Measurements from ENCODE around the gene ATP8A2. TPM values are rescaled to one million over a fixed set of nuclear protein-coding genes. Genes with fewer than 3 reads are reported as not detected.

ATP8A2 gene
- total RNA-seq, 3 donors from 2014 or later (not counting 1 experiment from before 2014, with no cell fraction given): 0.43 to 0.68 (median 0.59) TPM

- Histone ChIP-seq H3K4me3 (ENCODE audit: low read length) (no peak overlapping the region), H3K9me3 (ENCODE audit: control insufficient read depth, insufficient read depth, low read length) (no peaks in the 10 kb centered on the region), H3K4me1 (ENCODE audit: control insufficient read depth, insufficient read depth, low read length) (peaks cover 8% of the 10 kb centered on the region), H3K36me3 (ENCODE audit: control insufficient read depth, insufficient read depth, low read length) (no peaks in the 10 kb centered on the region), H3K27me3 (ENCODE audit: control insufficient read depth, insufficient read depth, low read length) (no peaks in the 10 kb centered on the region), H3K27ac (ENCODE audit: low read length) (no peak overlapping the region)
- Mint-ChIP-seq H3K27ac (no peak overlapping the region), H3K4me1 (peaks cover 0 to 13% of the 10 kb centered on the region in 2 donors), H3K27me3 (ENCODE audit: low read depth in 2 of 2) (peaks cover 0 to 2% of the 10 kb centered on the region in 2 donors), H3K4me3 (no peak overlapping the region), H3K36me3 (no peaks in the 10 kb centered on the region), H3K9me3 (no peaks in the 10 kb centered on the region)
- DNase-seq: no peak
- no peak for ATAC-seq
- 83% methylated on average over 9 of the region's 10 CpGs for WGBS (ENCODE audit: insufficient coverage)
- intact Hi-C loops (cut with micrococcal nuclease): no loop called here
- TF ChIP-seq CTCF (IDR thresholded peaks at IDR 0.05): no peak
These were observed 643.7 kb downstream of the ATP8A2 start for GRCh38 chr13:26015271-26016125.

- WGBS (ENCODE audit: insufficient coverage): 79% methylated on average over 6 of the region's 6 CpGs
- peaks cover 0 to 13% of the 10 kb centered on the region in 2 donors for H3K4me1 Mint-ChIP-seq
These were observed 644.4 kb downstream of the ATP8A2 start for GRCh38 chr13:26016189-26016588.

GRCh38 chr13:26017196-26017921, 645.6 kb downstream of the ATP8A2 start:
- Mint-ChIP-seq H3K9me3 (no peaks in the 10 kb centered on the region), H3K4me1 (peaks cover 0 to 11% of the 10 kb centered on the region in 2 donors), H3K36me3 (no peaks in the 10 kb centered on the region), H3K27me3 (ENCODE audit: low read depth in 2 of 2) (peaks cover 0 to 8% of the 10 kb centered on the region in 2 donors), H3K27ac (no peak overlapping the region), H3K4me3 (no peak overlapping the region)
- H3K4me1 ChIP-seq (ENCODE audit: control insufficient read depth, insufficient read depth, low read length): peaks cover under 1% of the 10 kb centered on the region
- H3K4me3 ChIP-seq (ENCODE audit: low read length): no peak overlapping the region
- no peaks in the 10 kb centered on the region for H3K36me3 ChIP-seq (ENCODE audit: control insufficient read depth, insufficient read depth, low read length)
- no peak overlapping the region for H3K27ac ChIP-seq (ENCODE audit: low read length)
- TF ChIP-seq CTCF (IDR thresholded peaks at IDR 0.05): no peak
- no peaks in the 10 kb centered on the region for H3K9me3 ChIP-seq (ENCODE audit: control insufficient read depth, insufficient read depth, low read length)
- H3K27me3 ChIP-seq (ENCODE audit: control insufficient read depth, insufficient read depth, low read length): no peaks in the 10 kb centered on the region
- intact Hi-C loops (cut with micrococcal nuclease): no loop called here
- ATAC-seq (no peak), DNase-seq (peak in 1 of 2 donors; percentile 52)
- WGBS (ENCODE audit: insufficient coverage): 84% methylated on average over 9 of the region's 9 CpGs

More at GRCh38 chr13:26016189-26016588, 644.4 kb downstream of the ATP8A2 start:
- Mint-ChIP-seq H3K36me3 (no peaks in the 10 kb centered on the region), H3K9me3 (no peaks in the 10 kb centered on the region), H3K4me3 (no peak overlapping the region), H3K27ac (no peak overlapping the region), H3K27me3 (ENCODE audit: low read depth in 2 of 2) (peaks cover 0 to 7% of the 10 kb centered on the region in 2 donors)
- no peak for TF ChIP-seq CTCF (IDR thresholded peaks at IDR 0.05)
- H3K36me3 ChIP-seq (ENCODE audit: control insufficient read depth, insufficient read depth, low read length): no peaks in the 10 kb centered on the region
- ATAC-seq (no peak), DNase-seq (no peak)
- H3K4me1 ChIP-seq (ENCODE audit: control insufficient read depth, insufficient read depth, low read length): peaks cover 8% of the 10 kb centered on the region
- H3K4me3 ChIP-seq (ENCODE audit: low read length): no peak overlapping the region
- no peaks in the 10 kb centered on the region for H3K27me3 ChIP-seq (ENCODE audit: control insufficient read depth, insufficient read depth, low read length)
- intact Hi-C loops (cut with micrococcal nuclease): no loop called here
- H3K27ac ChIP-seq (ENCODE audit: low read length): no peak overlapping the region
- no peaks in the 10 kb centered on the region for H3K9me3 ChIP-seq (ENCODE audit: control insufficient read depth, insufficient read depth, low read length)

All from natural killer cell (primary cell).